Measurements from ENCODE around the gene JMJD4.

Gene JMJD4

GRCh38 chr1:227749916-227750710, 15.0 kb upstream of the JMJD4 start:
- DNase-seq (ENCODE audit: low read depth) = no peak

GRCh38 chr1:227749225-227749624, 14.1 kb upstream of the JMJD4 start:
- DNase-seq (ENCODE audit: low read depth) = no peak

GRCh38 chr1:227748496-227749182, 13.5 kb upstream of the JMJD4 start:
- DNase-seq (ENCODE audit: low read depth) = no peak

- DNase-seq (ENCODE audit: low read depth) = no peak
These were observed 12.9 kb upstream of the JMJD4 start for GRCh38 chr1:227747948-227748495.

GRCh38 chr1:227747382-227747781, 12.3 kb upstream of the JMJD4 start:
- no peak for DNase-seq (ENCODE audit: low read depth)

GRCh38 chr1:227746676-227747075, 11.6 kb upstream of the JMJD4 start:
- no peak for DNase-seq (ENCODE audit: low read depth)

GRCh38 chr1:227745568-227746265, 10.6 kb upstream of the JMJD4 start:
- DNase-seq (ENCODE audit: low read depth) = no peak

- no peak for DNase-seq (ENCODE audit: low read depth)
These were observed 9.6 kb upstream of the JMJD4 start for GRCh38 chr1:227744668-227745067.

GRCh38 chr1:227742738-227743715, 7.9 kb upstream of the JMJD4 start:
- DNase-seq (ENCODE audit: low read depth) = no peak

- DNase-seq (ENCODE audit: low read depth) = no peak
These were observed 6.2 kb upstream of the JMJD4 start for GRCh38 chr1:227741166-227741870.

GRCh38 chr1:227740401-227740960, 5.4 kb upstream of the JMJD4 start:
- DNase-seq (ENCODE audit: low read depth) = no peak

GRCh38 chr1:227739636-227740035, 4.5 kb upstream of the JMJD4 start:
- DNase-seq (ENCODE audit: low read depth) = no peak

GRCh38 chr1:227738820-227739219, 3.7 kb upstream of the JMJD4 start:
- DNase-seq (ENCODE audit: low read depth) = no peak

- DNase-seq (ENCODE audit: low read depth) = no peak
These were observed 1.8 kb upstream of the JMJD4 start for GRCh38 chr1:227736814-227737432.

GRCh38 chr1:227735539-227736285, 610 bp upstream of the JMJD4 start:
- DNase-seq (ENCODE audit: low read depth) = no peak

GRCh38 chr1:227734546-227734855, 601 bp downstream of the JMJD4 start:
- DNase-seq (ENCODE audit: low read depth) = no peak

GRCh38 chr1:227733751-227734545, 1.2 kb downstream of the JMJD4 start:
- no peak for DNase-seq (ENCODE audit: low read depth)

- no peak for DNase-seq (ENCODE audit: low read depth)
These were observed 1.8 kb downstream of the JMJD4 start for GRCh38 chr1:227733309-227733705.
